B cell (primary cell): ENCODE measurements around the gene CTBP2. TPM values are rescaled to one million over a fixed set of nuclear protein-coding genes. Genes with fewer than 3 reads are reported as not detected.

Experiments
- ATAC-seq: fragments of 200-7000 bp; cut with Tn5 transposase; one replicate; pipeline ENCODE4 v1.10.0; 2021; ENCODE audit warnings: low read depth, mild to moderate bottlenecking, moderate number of reproducible peaks, moderate library complexity
- CTCF ChIA-PET: fragments of 350-600 bp; sonication (Branson Sonifier 250); formaldehyde crosslinking; loops from one replicate; lab custom pipeline; 2021; ENCODE audit warnings: antibody characterized with exemption, inconsistent platforms; lab: Charles Lee
- POLR2A ChIA-PET: fragments of 350-600 bp; sonication (Branson Sonifier 250); formaldehyde crosslinking; loops from one replicate; lab custom pipeline; 2021; ENCODE audit warnings: antibody characterized with exemption; lab: Charles Lee
- DNase-seq: peaks from one replicate; pipeline ENCODE4 v3.0.0; 2013
- H2AFZ ChIP-seq: 2 replicates; pipeline ENCODE4 v1.6.1; 2012; ENCODE audit warnings: mild to moderate bottlenecking, low read depth, low read length; ENCODE audit not compliant: insufficient read depth, poor library complexity, severe bottlenecking
- H3K27ac ChIP-seq, 2 donors: 1 replicate in 1 of 2; 2 replicates in 1 of 2; pipeline ENCODE4 v1.5.1; 2012 to 2013; ENCODE audit warnings: low read length in 2 of 2, mild to moderate bottlenecking in 2 of 2, moderate library complexity in 1 of 2
- H3K27me3 ChIP-seq, 4 experiments: fragments of 200-600 bp in 1 of 4; sonication (generic) in 1 of 4; replicated peaks in 1 of 4; 1 replicate in 2 of 4; 2 replicates in 2 of 4; pipeline versions ENCODE4 v1.6.1 to v1.7.0; 2013 to 2016; ENCODE audit warnings: low read length in 3 of 4, mild to moderate bottlenecking in 2 of 4, mixed read lengths in 1 of 4, moderate library complexity in 1 of 4; ENCODE audit not compliant: insufficient read depth in 4 of 4, control insufficient read depth in 3 of 4; ENCODE audit errors: control extremely low read depth in 1 of 4
- H3K36me3 ChIP-seq, 2 experiments: replicated peaks in 1 of 2; 1 replicate in 1 of 2; 2 replicates in 1 of 2; pipeline versions ENCODE4 v1.6.1 to v1.7.1; 2013; ENCODE audit warnings: low read length in 1 of 2; ENCODE audit not compliant: insufficient read depth in 2 of 2, control insufficient read depth in 1 of 2; ENCODE audit errors: control extremely low read depth in 1 of 2, extremely low read depth in 1 of 2
- H3K4me1 ChIP-seq, 2 donors: fragments of 200-600 bp in 1 of 2; sonication (generic) in 1 of 2; 1 replicate in 1 of 2; 2 replicates in 1 of 2; pipeline versions ENCODE4 v1.5.1 to v1.6.1; 2013 to 2017; ENCODE audit warnings: low read length in 2 of 2; ENCODE audit not compliant: control insufficient read depth in 2 of 2, insufficient read depth in 2 of 2
- H3K4me2 ChIP-seq: replicated peaks from 2 replicates; pipeline ENCODE3; 2012; ENCODE audit warnings: mild to moderate bottlenecking, low read depth, low read length; ENCODE audit not compliant: poor library complexity, severe bottlenecking
- H3K4me3 ChIP-seq, 5 experiments: fragments of 200-600 bp in 1 of 5; sonication (generic) in 1 of 5; 1 replicate in 3 of 5; 2 replicates in 2 of 5; pipeline versions ENCODE4 v1.5.1 to v1.7.0; 2011 to 2016; ENCODE audit warnings: low read length in 4 of 5, mild to moderate bottlenecking in 4 of 5, low read depth in 2 of 5, control low read depth in 1 of 5, moderate library complexity in 1 of 5; ENCODE audit not compliant: insufficient read depth in 1 of 5; ENCODE audit errors: control extremely low read depth in 1 of 5, extremely low read depth in 1 of 5
- H3K79me2 ChIP-seq: fragments of 200-600 bp; sonication (generic); one replicate; pipeline ENCODE4 v1.6.0; 2016; ENCODE audit warnings: low read length; ENCODE audit not compliant: control insufficient read depth, insufficient read depth
- H3K9ac ChIP-seq: fragments of 200-600 bp; sonication (generic); 2 replicates; pipeline ENCODE4 v1.6.1; 2017; ENCODE audit warnings: mild to moderate bottlenecking, low read length, moderate library complexity
- H3K9me3 ChIP-seq, 3 donors: one replicate each; pipeline versions ENCODE4 v1.6.1 to v1.7.1; 2013; ENCODE audit warnings: low read length in 2 of 3; ENCODE audit not compliant: control insufficient read depth in 2 of 3, insufficient read depth in 1 of 3; ENCODE audit errors: control extremely low read depth in 1 of 3
- H4K20me1 ChIP-seq: 2 replicates; pipeline ENCODE4 v1.6.0; 2012; ENCODE audit warnings: mild to moderate bottlenecking, low read length; ENCODE audit not compliant: insufficient read depth, control insufficient read depth, poor library complexity, severe bottlenecking
- H3K27ac Mint-ChIP-seq: one replicate; pipeline ENCODE4 v1.8.0; 2021; ENCODE audit warnings: mixed read lengths
- H3K27me3 Mint-ChIP-seq: one replicate; pipeline ENCODE4 v1.8.0; 2021; ENCODE audit warnings: mixed read lengths
- H3K4me1 Mint-ChIP-seq: one replicate; pipeline ENCODE4 v1.8.0; 2021; ENCODE audit warnings: mixed read lengths
- H3K4me3 Mint-ChIP-seq: one replicate; pipeline ENCODE4 v1.8.0; 2021; ENCODE audit warnings: mixed read lengths
- H3K9me3 Mint-ChIP-seq: one replicate; pipeline ENCODE4 v1.8.0; 2022; ENCODE audit warnings: mixed read lengths; ENCODE audit not compliant: insufficient read depth
- CTCF ChIP-seq: fragments of 200-600 bp; IDR thresholded peaks from one replicate; pipeline ENCODE4 v1.8.0; 2022; ENCODE audit warnings: antibody characterized with exemption, mild to moderate bottlenecking
- EZH2 ChIP-seq: IDR thresholded peaks from 2 replicates; pipeline ENCODE4 v1.6.1; 2012; ENCODE audit warnings: borderline replicate concordance, low read depth, mild to moderate bottlenecking, moderate library complexity, low read length; ENCODE audit not compliant: insufficient read depth, poor library complexity, severe bottlenecking
- WGBS: methylation state at CpG from one replicate; pipeline ENCODE4 v1.1.5; 2013; ENCODE audit warnings: missing lambda C conversion rate; ENCODE audit not compliant: insufficient coverage; 5-methylcytosine and 5-hydroxymethylcytosine counted together
- intact Hi-C: fragments of 100-400 bp; cut with micrococcal nuclease; formaldehyde crosslinking; loops from one replicate; pipeline ENCODE4 v1.10.0; 2022
- polyA plus RNA-seq: library from polyadenylated mRNA; depleted of rRNA; stranded (reverse); fragments of >200 nt; gene quantifications from 2 replicates; pipeline ENCODE4 v1.2.3, GENCODE V29; 2012
- total RNA-seq, 2 donors: library from RNA; stranded (reverse); fragments of 120-200 nt in 1 of 2; gene quantifications; 1 replicate in 1 of 2; 2 replicates in 1 of 2; pipeline versions ENCODE4 v1.2.3 to v1.2.4, GENCODE V29; 2013 to 2022

Gene CTBP2
- total and polyA plus RNA-seq, 2 donors (not counting 1 experiment from before 2014, with no cell fraction given) = 0.39 to 0.85 TPM

- Histone ChIP-seq H3K79me2 (peaks cover 20% of the 10 kb centered on the region), H2AFZ (no peak overlapping the region), H3K27ac (no peak overlapping the region), H3K36me3 (peaks cover 0 to 38% of the 10 kb centered on the region in 2 experiments), H4K20me1 (peaks cover 52% of the 10 kb centered on the region), H3K4me1 (no peaks in the 10 kb centered on the region), H3K4me3 (no peak overlapping the region), H3K9me3 (no peaks in the 10 kb centered on the region), H3K9ac (no peak overlapping the region), H3K4me2 (no peak overlapping the region), H3K27me3 (no peaks in the 10 kb centered on the region)
- TF ChIP-seq EZH2 (no peak), CTCF (no peak)
- no peaks in the 10 kb centered on the region for H3K9me3 Mint-ChIP-seq
- H3K4me3 Mint-ChIP-seq = no peak overlapping the region
- peaks cover 12% of the 10 kb centered on the region for H3K4me1 Mint-ChIP-seq
- H3K27ac Mint-ChIP-seq = no peak overlapping the region
- ChIA-PET POLR2A (no interaction called here), CTCF (no interaction called here)
- no peak for DNase-seq
- intact Hi-C loops = no loop called here
- H3K27me3 Mint-ChIP-seq = no peaks in the 10 kb centered on the region
- no peak for ATAC-seq
- 96% methylated on average over 2 of the region's 5 CpGs for WGBS
These were observed 194.4 kb downstream of the CTBP2 start for GRCh38 chr10:124966008-124966407.

DNA sequence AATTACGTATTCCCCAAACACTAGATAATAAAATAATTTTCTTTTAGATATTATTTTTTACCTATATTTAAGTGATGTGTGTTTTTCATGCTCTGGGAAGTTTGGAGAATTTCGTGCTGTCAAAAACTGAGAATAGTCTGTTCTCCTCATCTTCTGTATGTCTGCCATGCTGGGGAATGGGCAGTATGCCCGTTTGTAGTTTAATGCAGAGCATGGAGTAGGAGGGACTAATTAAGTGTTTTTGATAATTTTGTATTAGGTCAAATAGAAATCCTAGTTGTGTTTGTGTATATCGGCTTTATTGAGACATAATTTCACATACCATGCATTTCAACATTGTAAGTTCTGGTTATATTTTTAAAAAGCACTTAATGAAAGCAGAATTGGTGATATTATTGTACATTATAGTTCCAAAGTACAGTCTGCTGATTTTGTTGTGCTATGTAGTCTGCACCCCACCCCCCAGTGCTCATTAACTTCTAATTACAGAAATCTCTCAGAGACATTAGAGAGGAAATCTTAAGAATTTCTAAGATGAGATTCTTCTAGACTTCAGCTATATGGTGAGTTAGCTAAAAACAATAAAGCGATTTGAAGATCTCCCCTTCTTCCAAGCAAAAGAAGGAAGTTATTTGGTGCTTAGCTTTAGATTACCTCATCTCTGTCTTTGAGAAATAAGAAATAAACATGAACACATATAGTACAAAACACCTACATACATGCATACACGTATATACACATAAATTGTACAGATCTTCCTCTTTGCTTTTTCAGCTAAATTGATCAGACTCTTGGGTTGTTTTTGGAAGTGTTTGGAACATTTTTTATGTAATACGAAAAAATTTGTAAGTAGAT lies 196.3 kb downstream of the CTBP2 start:
- no peak for TF ChIP-seq CTCF
- no peak for TF ChIP-seq EZH2
- no peak overlapping the region for H2AFZ ChIP-seq
- no CpG with 5 or more reads among the region's 7 CpGs for WGBS

More for the DNA sequence above, 196.3 kb downstream of the CTBP2 start:
- Histone ChIP-seq H3K27me3 (no peaks in the 10 kb centered on the region), H3K27ac (no peak overlapping the region), H3K4me3 (no peak overlapping the region), H3K79me2 (peaks cover 25% of the 10 kb centered on the region), H4K20me1 (peaks cover 44% of the 10 kb centered on the region), H3K4me2 (no peak overlapping the region), H3K9ac (no peak overlapping the region), H3K36me3 (peaks cover 0 to 29% of the 10 kb centered on the region in 2 experiments), H3K9me3 (no peaks in the 10 kb centered on the region), H3K4me1 (no peaks in the 10 kb centered on the region)
- POLR2A ChIA-PET = no interaction called here
- Mint-ChIP-seq H3K27ac (no peak overlapping the region), H3K27me3 (no peaks in the 10 kb centered on the region), H3K9me3 (no peaks in the 10 kb centered on the region), H3K4me1 (peaks cover 11% of the 10 kb centered on the region), H3K4me3 (no peak overlapping the region)
- intact Hi-C loops = no loop called here
- ATAC-seq (no peak), DNase-seq (no peak)
- CTCF ChIA-PET = no interaction called here
